IMR-90 (cell line): ENCODE results near the gene NCR1. TPM values are rescaled to one million over a fixed set of nuclear protein-coding genes. Genes with fewer than 3 reads are reported as not detected.

Experiments used
- ATAC-seq: fragments of 200-7000 bp; cut with Tn5 transposase; 2 replicates; pipeline ENCODE4 v1.9.1; 2020; ENCODE audit warnings: low read depth, mild to moderate bottlenecking, moderate library complexity
- BruUV-seq: library from RNA; stranded (reverse); fragments of 400-500 nt; replicated peaks from 2 replicates; lab custom pipeline; 2021; lab: Mats Ljungman, UMichigan
- CTCF ChIA-PET: fragments of 300-600 bp; formaldehyde crosslinking; extraction: SDS; loops from one replicate; lab custom pipeline; 2021; ENCODE audit warnings: antibody characterized with exemption; lab: Yijun Ruan, JAX
- POLR2A ChIA-PET: fragments of 300-600 bp; sonication (Branson Sonifier 250); formaldehyde crosslinking; loops from one replicate; lab custom pipeline; 2022; ENCODE audit warnings: antibody characterized with exemption; ENCODE audit not compliant: unreplicated experiment; lab: Charles Lee
- DNase-seq: peaks from one replicate; pipeline ENCODE4 v3.0.0; 2013
- H2AFZ ChIP-seq: replicated peaks from 2 replicates; pipeline ENCODE3; 2013; ENCODE audit warnings: low read length, mild to moderate bottlenecking; ENCODE audit not compliant: poor library complexity
- H2AK5ac ChIP-seq: 2 replicates; pipeline ENCODE4 v1.6.1; 2013; ENCODE audit warnings: low read depth, low read length, inconsistent platforms
- H2AK9ac ChIP-seq: replicated peaks from 2 replicates; pipeline ENCODE3; 2013; ENCODE audit warnings: mild to moderate bottlenecking, low read depth, low read length, moderate library complexity; ENCODE audit not compliant: poor library complexity
- H2BK120ac ChIP-seq: 2 replicates; pipeline ENCODE4 v1.6.1; 2013; ENCODE audit warnings: low read depth, low read length, inconsistent platforms
- H2BK15ac ChIP-seq: 3 replicates; pipeline ENCODE4 v1.6.1; 2013; ENCODE audit warnings: low read depth, low read length, inconsistent platforms
- H2BK20ac ChIP-seq: 2 replicates; pipeline ENCODE4 v1.6.1; 2013; ENCODE audit warnings: low read depth, mild to moderate bottlenecking, inconsistent platforms, low read length, moderate library complexity
- H2BK5ac ChIP-seq: 2 replicates; pipeline ENCODE4 v1.6.1; 2013; ENCODE audit warnings: mild to moderate bottlenecking, low read depth, low read length, inconsistent platforms; ENCODE audit not compliant: poor library complexity, severe bottlenecking
- H3K14ac ChIP-seq: replicated peaks from 2 replicates; pipeline ENCODE4 v1.6.1; 2013; ENCODE audit warnings: low read depth, low read length, inconsistent platforms
- H3K18ac ChIP-seq: 2 replicates; pipeline ENCODE4 v1.6.1; 2013; ENCODE audit warnings: low read depth, low read length, control low read depth
- H3K23ac ChIP-seq: 2 replicates; pipeline ENCODE4 v1.6.1; 2013; ENCODE audit warnings: low read depth, low read length, inconsistent platforms
- H3K27ac ChIP-seq: 2 replicates; pipeline ENCODE4 v1.5.1; 2013; ENCODE audit warnings: mild to moderate bottlenecking, control low read depth, low read length; ENCODE audit not compliant: insufficient read depth
- H3K27me3 ChIP-seq: 2 replicates; pipeline ENCODE4 v1.6.1; 2013; ENCODE audit warnings: low read length; ENCODE audit not compliant: control insufficient read depth, insufficient read depth
- H3K36me3 ChIP-seq: 2 replicates; pipeline ENCODE4 v1.6.1; 2013; ENCODE audit warnings: low read length, mixed read lengths; ENCODE audit not compliant: control insufficient read depth, insufficient read depth
- H3K4ac ChIP-seq: 2 replicates; pipeline ENCODE4 v1.6.1; 2013; ENCODE audit warnings: low read depth, low read length, inconsistent platforms
- H3K4me1 ChIP-seq: 2 replicates; pipeline ENCODE4 v1.6.1; 2013; ENCODE audit warnings: low read length, mixed read lengths; ENCODE audit not compliant: control insufficient read depth, insufficient read depth
- H3K4me2 ChIP-seq: 2 replicates; pipeline ENCODE4 v1.6.1; 2013; ENCODE audit warnings: low read depth, mild to moderate bottlenecking, control low read depth, low read length, moderate library complexity
- H3K4me3 ChIP-seq: 2 replicates; pipeline ENCODE4 v1.5.1; 2013; ENCODE audit warnings: low read depth, mild to moderate bottlenecking, control low read depth, low read length, moderate library complexity; ENCODE audit not compliant: insufficient read depth
- H3K56ac ChIP-seq: 2 replicates; pipeline ENCODE4 v1.6.1; 2013; ENCODE audit warnings: low read length, inconsistent platforms; ENCODE audit not compliant: insufficient read depth; ENCODE audit errors: extremely low read depth
- H3K79me1 ChIP-seq, 2 experiments: 2 replicates each; pipeline ENCODE4 v1.6.1; 2013; ENCODE audit warnings: low read length in 2 of 2, inconsistent platforms in 1 of 2, low read depth in 1 of 2
- H3K9ac ChIP-seq: 2 replicates; pipeline ENCODE4 v1.6.1; 2013; ENCODE audit warnings: low read depth, low read length, control low read depth
- H3K9me1 ChIP-seq: 2 replicates; pipeline ENCODE4 v1.6.1; 2013; ENCODE audit warnings: low read length, inconsistent platforms; ENCODE audit not compliant: insufficient read depth
- H3K9me3 ChIP-seq: 2 replicates; pipeline ENCODE4 v1.6.1; 2013; ENCODE audit warnings: low read length; ENCODE audit not compliant: control insufficient read depth, insufficient read depth
- H4K20me1 ChIP-seq: 2 replicates; pipeline ENCODE4 v1.6.1; 2013; ENCODE audit warnings: low read length, inconsistent platforms; ENCODE audit not compliant: insufficient read depth
- H4K5ac ChIP-seq: 2 replicates; pipeline ENCODE4 v1.6.1; 2013; ENCODE audit warnings: mild to moderate bottlenecking, low read depth, low read length, control low read depth
- H4K8ac ChIP-seq, 2 experiments: 2 replicates each; pipeline ENCODE4 v1.6.1; 2013; ENCODE audit warnings: low read depth in 2 of 2, low read length in 2 of 2, control low read depth in 1 of 2, inconsistent platforms in 1 of 2
- H4K91ac ChIP-seq: 2 replicates; pipeline ENCODE4 v1.6.1; 2013; ENCODE audit warnings: low read depth, low read length, inconsistent platforms; ENCODE audit not compliant: insufficient read depth
- BHLHE40 ChIP-seq: fragments of 150-350 bp; IDR thresholded peaks from 2 replicates; pipeline ENCODE4 v1.6.1; 2016; ENCODE audit warnings: mild to moderate bottlenecking, low read depth, low read length
- CEBPB ChIP-seq: IDR thresholded peaks from 2 replicates; pipeline ENCODE4 v1.6.1; 2012; ENCODE audit warnings: low read depth, low read length, improper control_type of control experiment
- CHD1 ChIP-seq: IDR thresholded peaks from 2 replicates; pipeline ENCODE4 v1.6.1; 2012; ENCODE audit warnings: low read depth, low read length, improper control_type of control experiment
- ELK1 ChIP-seq: fragments of 150-350 bp; IDR thresholded peaks from 2 replicates; pipeline ENCODE4 v1.6.1; 2016; ENCODE audit warnings: low read depth, mild to moderate bottlenecking, low read length, moderate library complexity, borderline replicate concordance
- FOS ChIP-seq: fragments of 150-350 bp; IDR thresholded peaks from 2 replicates; pipeline ENCODE4 v1.6.1; 2016; ENCODE audit warnings: low read depth, low read length
- MAFK ChIP-seq: IDR thresholded peaks from 2 replicates; pipeline ENCODE4 v1.6.1; 2012; ENCODE audit warnings: low read depth, low read length, improper control_type of control experiment
- MXI1 ChIP-seq: IDR thresholded peaks from 2 replicates; pipeline ENCODE4 v1.6.1; 2012; ENCODE audit warnings: low read depth, mild to moderate bottlenecking, low read length, moderate library complexity, borderline replicate concordance
- NFE2L2 ChIP-seq: fragments of 150-350 bp; IDR thresholded peaks from 2 replicates; pipeline ENCODE4 v1.6.1; 2016; ENCODE audit warnings: low read depth, mild to moderate bottlenecking, low read length
- POLR2A ChIP-seq: IDR thresholded peaks from 2 replicates; pipeline ENCODE4 v1.6.1; 2012; ENCODE audit warnings: mild to moderate bottlenecking, low read depth, low read length
- RCOR1 ChIP-seq: IDR thresholded peaks from 2 replicates; pipeline ENCODE4 v1.6.1; 2012; ENCODE audit warnings: mild to moderate bottlenecking, low read length, improper control_type of control experiment; ENCODE audit not compliant: insufficient replicate concordance
- RFX5 ChIP-seq: IDR thresholded peaks from 2 replicates; pipeline ENCODE4 v1.8.0; 2012; ENCODE audit warnings: low read depth, mild to moderate bottlenecking, low read length, moderate library complexity
- USF2 ChIP-seq: fragments of 150-350 bp; IDR thresholded peaks from 2 replicates; pipeline ENCODE4 v1.6.1; 2017; ENCODE audit warnings: mild to moderate bottlenecking, antibody characterized with exemption, low read length, low read depth
- WGBS, 2 experiments: methylation state at CpG; one replicate each; pipeline versions ENCODE4 v1.1.5 to v1.1.7; 2013; ENCODE audit warnings: missing lambda C conversion rate in 2 of 2; ENCODE audit not compliant: insufficient read length in 1 of 2; ENCODE audit errors: extremely low coverage in 2 of 2; 5-methylcytosine and 5-hydroxymethylcytosine counted together
- dilution Hi-C: fragments of 300-500 bp; cut with HindIII; formaldehyde crosslinking; loops from one replicate; pipeline ENCODE4 v1.14.3; 2018; ENCODE audit warnings: low sequenced_read_pairs; ENCODE audit not compliant: unreplicated experiment
- in situ Hi-C: fragments of 300-500 bp; cut with MboI; formaldehyde crosslinking; loops from 3 replicates; pipeline ENCODE4 v1.14.3; 2019; ENCODE audit warnings: low sequenced_read_pairs, inconsistent platforms, mixed read lengths
- intact Hi-C: fragments of 100-400 bp; cut with micrococcal nuclease; formaldehyde crosslinking; loops from 2 replicates; pipeline ENCODE4 v1.10.0; 2022
- polyA plus RNA-seq, 3 experiments: library from polyadenylated mRNA; depleted of rRNA; stranded (reverse); fragments of >200 nt; gene quantifications; 2 replicates each; pipeline ENCODE4 v1.2.3, GENCODE V29; 2012; ENCODE audit warnings: low replicate concordance in 1 of 3
- total RNA-seq: library from RNA; depleted of rRNA; stranded (reverse); fragments of >200 nt; gene quantifications from 2 replicates; pipeline ENCODE4 v1.2.3, GENCODE V29; 2012

NCR1 gene
- total and polyA plus RNA-seq, 2 of the 4 experiments (the other 2 are of a cell fraction): not detected

- Histone ChIP-seq H3K4me2 (no peak overlapping the region), H2BK120ac (no peak overlapping the region), H3K23ac (no peak overlapping the region), H4K5ac (no peak overlapping the region), H4K20me1 (no peaks in the 10 kb centered on the region), H4K8ac (no peak overlapping the region), H2BK15ac (no peak overlapping the region), H3K79me1 (no peaks in the 10 kb centered on the region), H3K4ac (no peak overlapping the region), H2AFZ (no peak overlapping the region), H2AK5ac (no peak overlapping the region), H3K18ac (no peak overlapping the region), H3K9me1 (no peaks in the 10 kb centered on the region), H3K9ac (no peak overlapping the region), H3K14ac (no peak overlapping the region), H3K4me3 (no peak overlapping the region), H3K4me1 (no peaks in the 10 kb centered on the region), H2BK20ac (no peak overlapping the region), H3K27ac (no peak overlapping the region), H4K91ac (no peak overlapping the region), H2AK9ac (no peak overlapping the region), H3K36me3 (no peaks in the 10 kb centered on the region), H2BK5ac (no peak overlapping the region), H3K9me3 (peaks cover 28% of the 10 kb centered on the region), H3K27me3 (no peaks in the 10 kb centered on the region), H3K56ac (no peak overlapping the region)
- dilution Hi-C loops: no loop called here
- BruUV-seq: no TSS peak
- ChIA-PET CTCF (no interaction called here), POLR2A (no interaction called here)
- ATAC-seq (no peak), DNase-seq (no peak)
- in situ Hi-C loops: no loop called here
- intact Hi-C loops: no loop called here
- WGBS, 2 experiments: 51% methylated on average over 2 of the region's 11 CpGs; no CpG with 5 or more reads in 1 of the 2 experiments
- no peak for TF ChIP-seq ELK1
- no peak for TF ChIP-seq CEBPB
- no peak for TF ChIP-seq USF2
- TF ChIP-seq NFE2L2: no peak
- no peak for TF ChIP-seq MAFK
- no peak for TF ChIP-seq MXI1
- no peak for TF ChIP-seq CHD1
- TF ChIP-seq RFX5: no peak
- no peak for TF ChIP-seq FOS
- TF ChIP-seq BHLHE40: no peak
- TF ChIP-seq RCOR1: no peak
- TF ChIP-seq POLR2A: no peak
Measured at GRCh38 chr19:54916822-54917221, 10.9 kb downstream of the NCR1 start.
